GM18867 (cell line): ENCODE measurements around the gene ZMYND15.

ENCODE experiments used
- ATAC-seq: cut with Tn5 transposase; IDR thresholded peaks from one replicate; pipeline ENCODE4 v1.9.1; 2021; ENCODE audit warnings: mild to moderate bottlenecking, moderate library complexity; ENCODE audit not compliant: unreplicated experiment

The ZMYND15 gene

GRCh38 chr17:4742133-4742532 is 2.5 kb downstream of the ZMYND15 start:
- ATAC-seq = no peak

- ATAC-seq = no peak
Measured at GRCh38 chr17:4742629-4743028, 3.0 kb downstream of the ZMYND15 start.

GRCh38 chr17:4743216-4743615 is 3.6 kb downstream of the ZMYND15 start:
- no peak for ATAC-seq

- ATAC-seq = no peak
Measured at GRCh38 chr17:4743898-4744297, 4.3 kb downstream of the ZMYND15 start.

- ATAC-seq = no peak
Measured at GRCh38 chr17:4744999-4745969, 5.7 kb downstream of the ZMYND15 start.

- no peak for ATAC-seq
Measured at GRCh38 chr17:4747847-4748246, 8.2 kb downstream of the ZMYND15 start.

- no peak for ATAC-seq
Measured at GRCh38 chr17:4748686-4749085, 9.1 kb downstream of the ZMYND15 start.

- no peak for ATAC-seq
Measured at GRCh38 chr17:4750606-4751005, 11.0 kb downstream of the ZMYND15 start.

- no peak for ATAC-seq
Measured at GRCh38 chr17:4751932-4752331, 12.3 kb downstream of the ZMYND15 start.

GRCh38 chr17:4753392-4753791 is 13.8 kb downstream of the ZMYND15 start:
- no peak for ATAC-seq

- no peak for ATAC-seq
Measured at GRCh38 chr17:4759776-4760236, 20.2 kb downstream of the ZMYND15 start.

GRCh38 chr17:4764595-4764994 is 25.0 kb downstream of the ZMYND15 start:
- no peak for ATAC-seq

GRCh38 chr17:4766201-4766600 is 26.6 kb downstream of the ZMYND15 start:
- ATAC-seq = no peak

- no peak for ATAC-seq
Measured at GRCh38 chr17:4766723-4767122, 27.1 kb downstream of the ZMYND15 start.

GRCh38 chr17:4768298-4768697 is 28.7 kb downstream of the ZMYND15 start:
- ATAC-seq = no peak

- no peak for ATAC-seq
Measured at GRCh38 chr17:4769628-4770027, 30.0 kb downstream of the ZMYND15 start.

- ATAC-seq = no peak
Measured at GRCh38 chr17:4771519-4772234, 32.0 kb downstream of the ZMYND15 start, which contains the start of gene TM4SF5. Gene TM4SF5 (plus strand): TSS chr17:4771886. CDS start chr17:4771923, 37 bp downstream.

GRCh38 chr17:4772235-4772613 is 32.6 kb downstream of the ZMYND15 start:
- ATAC-seq = no peak

- no peak for ATAC-seq
Measured at GRCh38 chr17:4777969-4778760, 38.5 kb downstream of the ZMYND15 start.

- no peak for ATAC-seq
Measured at GRCh38 chr17:4780325-4780955, 40.8 kb downstream of the ZMYND15 start.
